GM21528 (cell line): ENCODE results near the gene UBE3A.
A peak's percentile ranks its signal among the peaks of the same experiment; 100 is the strongest.
"Not testable (repeated sequence)": the region's sequence is repeated elsewhere in the genome, so short reads cannot be mapped to it uniquely, and the experiment has no call there.

Source experiments
- ATAC-seq: cut with Tn5 transposase; IDR thresholded peaks from one replicate; pipeline ENCODE4 v1.9.1; 2021; ENCODE audit warnings: mild to moderate bottlenecking, moderate library complexity; ENCODE audit not compliant: unreplicated experiment, low FRiP score

The UBE3A gene

DNA sequence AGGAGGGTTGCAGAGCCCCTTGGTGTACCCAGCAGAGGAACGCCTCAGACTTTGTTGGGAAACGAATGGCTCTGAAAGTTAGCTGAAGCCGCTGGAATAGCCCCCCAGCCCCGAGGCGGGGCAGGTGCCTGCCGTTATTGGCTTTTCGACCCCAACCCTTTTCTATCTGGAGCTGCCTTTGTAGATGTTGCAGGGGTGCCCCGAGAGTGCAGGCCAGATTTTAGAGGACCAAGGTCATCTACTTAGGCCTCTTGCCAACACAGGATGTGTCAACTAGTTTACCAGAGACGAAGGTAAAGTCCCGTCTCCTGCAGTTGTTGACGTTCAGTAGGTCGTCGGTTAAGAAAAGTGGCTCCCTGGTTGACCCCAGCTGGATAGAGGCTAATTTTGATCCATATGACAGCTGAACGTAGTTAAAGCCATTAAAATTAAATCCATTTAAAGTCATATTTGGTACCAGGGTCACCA is 579 bp upstream of the UBE3A start:
- ATAC-seq: peak; percentile 8

DNA sequence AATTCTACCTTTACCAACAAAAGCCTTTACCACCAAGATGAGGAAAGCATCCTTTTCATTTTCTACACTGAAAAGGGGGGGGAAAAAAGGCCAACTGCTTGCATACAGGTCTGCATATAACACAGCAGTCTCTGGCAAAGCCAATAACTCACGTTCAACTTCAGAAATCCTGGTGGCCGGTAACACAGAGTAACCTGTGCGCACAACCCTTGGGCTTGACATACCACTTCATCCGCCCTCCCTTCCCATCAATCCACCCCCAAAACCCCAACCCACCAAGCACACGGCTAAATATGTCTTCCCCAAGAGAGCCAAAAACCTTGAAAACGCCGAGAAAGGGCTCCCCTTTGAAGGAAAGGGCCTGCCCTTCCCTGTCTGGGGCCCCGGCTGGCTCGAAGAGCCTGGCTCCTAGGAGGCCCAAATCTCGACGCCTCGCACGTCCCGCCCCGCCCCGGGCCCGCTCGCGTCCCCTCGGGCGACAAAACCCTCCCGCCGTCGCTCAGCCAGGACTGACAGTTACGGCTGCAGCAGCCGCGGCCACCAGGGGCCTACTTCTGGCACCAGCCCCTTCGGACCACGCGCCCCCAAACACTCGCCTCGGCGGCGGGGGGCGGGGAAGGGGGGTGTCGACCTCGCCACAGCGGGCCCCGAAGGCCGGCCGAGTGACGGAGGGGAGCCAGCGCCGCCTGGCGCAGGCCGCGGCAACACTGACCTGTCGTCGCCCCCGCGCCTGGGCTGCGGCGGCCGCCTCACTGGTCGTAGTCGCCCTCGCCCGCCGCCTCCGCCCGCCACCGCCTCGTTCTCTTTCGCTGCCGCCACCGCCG is 835 bp downstream of the UBE3A start:
- peak; percentile 53 for ATAC-seq

DNA sequence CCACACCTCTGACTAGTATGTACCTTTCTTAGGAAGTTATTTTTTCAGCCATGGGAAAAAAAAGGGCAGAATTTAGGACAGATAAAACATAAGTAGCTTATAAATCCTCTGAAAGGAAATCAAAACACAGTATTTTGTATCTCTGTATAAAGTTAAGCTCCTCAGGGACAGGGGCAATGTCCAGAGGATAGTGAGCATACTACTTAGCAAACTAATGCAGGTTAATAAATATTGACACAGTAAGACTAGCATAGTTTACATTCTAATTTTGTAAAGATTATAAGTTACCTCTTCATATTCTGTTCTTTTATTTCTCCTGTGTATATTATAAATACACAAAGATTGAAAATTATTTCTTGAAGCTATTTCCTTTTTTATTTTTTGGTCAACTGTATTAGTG is 2.1 kb downstream of the UBE3A start:
- ATAC-seq: no peak

DNA sequence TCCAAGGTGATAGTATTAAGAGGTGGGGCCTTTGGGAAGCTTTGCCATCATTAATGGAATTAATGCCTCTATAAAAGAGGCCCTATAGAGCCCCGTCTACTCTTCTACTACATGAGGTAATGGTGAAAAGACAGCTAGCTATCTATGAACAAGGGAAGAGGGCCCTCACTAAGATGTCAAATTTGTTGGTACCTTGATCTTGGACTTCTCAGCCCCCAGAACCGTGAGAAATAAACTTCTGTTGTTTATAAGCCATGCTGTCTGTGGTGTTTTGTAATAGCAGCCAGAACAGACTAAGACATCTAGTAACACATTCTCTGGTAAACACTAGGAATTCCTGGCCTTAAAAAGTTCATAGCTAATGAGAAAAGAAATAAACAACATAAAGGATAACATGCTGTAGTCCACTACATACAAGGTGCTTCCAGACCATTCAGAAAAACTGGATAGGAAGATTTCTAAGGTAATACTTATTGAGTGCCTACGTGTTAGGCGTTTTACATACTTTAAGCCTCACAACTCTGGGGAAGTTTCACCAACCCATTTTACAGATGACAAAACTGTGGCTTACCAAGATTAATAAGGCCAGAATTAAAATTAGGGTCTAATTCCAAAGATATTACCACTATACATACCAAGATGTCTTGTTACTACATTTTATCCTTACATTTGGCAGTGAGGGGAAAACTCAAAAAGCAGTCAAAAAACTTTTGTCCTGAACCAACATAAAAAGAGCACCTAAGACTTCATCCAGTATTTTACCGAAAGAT is 3.2 kb downstream of the UBE3A start:
- ATAC-seq: no peak

DNA sequence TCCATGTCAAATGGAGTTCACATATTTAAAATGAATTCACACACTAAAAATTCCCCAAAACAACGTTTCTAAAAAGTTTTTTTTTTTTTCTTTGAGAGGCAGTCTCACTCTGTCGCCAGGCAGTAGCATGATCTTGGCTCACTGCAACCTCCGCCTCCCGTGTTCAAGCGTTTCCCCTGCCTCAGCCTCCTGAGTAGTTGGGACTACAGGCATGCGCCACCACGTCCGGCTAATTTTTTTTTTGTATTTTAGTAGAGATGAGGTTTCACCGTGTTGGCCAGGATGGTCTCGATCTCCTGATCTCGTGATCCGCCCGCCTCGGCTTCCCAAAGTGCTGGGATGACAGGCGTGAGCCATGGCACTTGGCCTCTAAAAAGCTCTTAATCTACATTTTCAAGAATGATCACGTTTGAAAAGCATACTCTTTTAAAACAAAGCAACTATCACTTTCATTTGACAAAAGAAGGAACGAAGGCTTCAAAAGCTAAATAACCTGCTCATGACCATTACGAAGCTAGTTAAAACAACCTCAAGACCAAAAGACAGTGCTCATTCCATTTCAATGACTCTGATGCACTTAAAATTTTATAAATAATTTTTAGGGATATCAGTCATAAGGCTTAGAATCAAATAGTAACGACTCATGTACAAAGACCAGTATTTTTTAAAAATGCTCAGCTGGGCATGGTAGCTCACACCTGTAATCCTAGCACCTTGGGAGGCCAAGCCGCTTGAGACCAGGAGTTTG is 5.5 kb downstream of the UBE3A start:
- no peak for ATAC-seq

DNA sequence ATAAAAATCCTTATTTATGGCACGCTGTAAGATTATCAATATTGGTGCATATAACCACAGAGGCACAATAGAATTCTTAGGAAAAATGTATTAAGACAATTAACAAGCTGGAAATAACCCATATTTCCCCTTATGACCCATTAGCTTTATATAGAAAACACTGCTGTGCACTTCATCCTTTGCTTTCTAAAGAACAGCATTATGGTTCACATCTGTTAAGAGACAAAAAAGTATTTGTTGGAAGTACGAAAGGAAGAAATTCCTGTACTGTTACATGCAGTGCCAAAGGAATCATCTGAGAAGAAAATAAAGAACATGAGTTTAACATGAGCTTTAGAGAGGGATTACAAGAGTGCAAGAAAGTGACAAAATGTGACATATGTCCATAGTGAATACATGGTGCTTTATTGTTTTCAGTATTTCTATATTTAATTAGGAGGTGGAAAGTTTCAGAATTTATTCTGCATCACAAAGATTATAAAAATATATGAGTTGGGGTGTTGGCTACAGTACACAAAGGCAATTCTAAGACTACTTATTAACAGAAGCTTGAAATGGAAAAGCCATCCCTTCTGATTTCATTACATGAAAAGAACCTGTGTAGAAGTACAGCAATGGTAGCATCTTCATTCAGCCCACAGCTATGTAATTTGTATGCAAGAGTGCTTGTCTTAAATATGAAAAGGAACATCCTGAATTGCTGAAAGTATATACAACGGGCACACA is 6.8 kb downstream of the UBE3A start:
- ATAC-seq: no peak

DNA sequence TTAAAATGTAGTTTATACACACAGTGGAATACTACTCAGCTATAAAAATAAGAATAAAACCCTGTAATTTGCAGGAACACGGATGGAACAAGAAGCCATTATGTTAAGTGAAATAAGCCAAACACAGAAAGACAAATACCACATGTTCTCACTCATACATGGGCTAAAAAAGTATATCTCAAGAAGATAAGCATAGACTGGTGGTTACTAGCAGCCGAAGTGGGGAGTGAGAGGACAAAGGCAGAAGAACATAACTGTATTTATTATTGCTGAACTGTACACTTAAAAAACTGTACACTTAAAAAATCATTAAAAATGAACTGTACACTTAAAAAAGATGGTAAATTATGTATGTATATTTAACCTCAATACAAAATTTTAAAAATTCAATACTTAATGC is 11.0 kb downstream of the UBE3A start:
- ATAC-seq: no peak

DNA sequence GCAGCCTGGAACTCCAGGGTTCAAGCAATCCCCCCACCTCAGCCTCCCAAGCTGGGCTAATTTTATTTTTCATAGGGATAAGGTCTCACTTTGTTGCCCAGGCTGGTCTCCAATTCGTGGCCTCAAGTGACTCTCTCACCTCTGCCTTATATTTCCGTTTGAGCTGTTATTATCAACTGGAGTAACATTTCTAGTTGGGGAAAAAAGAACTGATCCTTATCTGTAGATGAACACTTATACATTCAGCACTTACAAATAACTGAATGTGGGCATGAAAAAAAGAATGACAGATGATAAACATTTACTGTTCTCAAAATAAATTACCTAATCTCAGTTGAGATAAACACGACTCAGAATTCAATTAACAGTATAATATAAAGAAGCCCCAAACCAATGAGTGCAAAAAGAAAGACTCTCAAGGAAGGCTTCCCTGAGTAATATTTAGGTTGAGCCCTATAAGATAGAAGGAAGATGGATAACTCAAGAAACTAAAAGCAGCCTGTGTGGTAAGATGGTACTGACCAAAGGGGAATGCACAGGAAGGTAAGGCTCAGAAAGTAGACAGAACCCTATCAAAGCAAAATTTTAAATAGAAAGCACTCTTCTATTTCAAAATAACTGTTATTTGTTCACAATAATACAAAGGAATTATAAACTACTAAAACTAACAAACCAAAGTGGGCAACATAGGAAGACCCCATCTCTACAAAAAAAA is 11.8 kb downstream of the UBE3A start:
- ATAC-seq: no peak

DNA sequence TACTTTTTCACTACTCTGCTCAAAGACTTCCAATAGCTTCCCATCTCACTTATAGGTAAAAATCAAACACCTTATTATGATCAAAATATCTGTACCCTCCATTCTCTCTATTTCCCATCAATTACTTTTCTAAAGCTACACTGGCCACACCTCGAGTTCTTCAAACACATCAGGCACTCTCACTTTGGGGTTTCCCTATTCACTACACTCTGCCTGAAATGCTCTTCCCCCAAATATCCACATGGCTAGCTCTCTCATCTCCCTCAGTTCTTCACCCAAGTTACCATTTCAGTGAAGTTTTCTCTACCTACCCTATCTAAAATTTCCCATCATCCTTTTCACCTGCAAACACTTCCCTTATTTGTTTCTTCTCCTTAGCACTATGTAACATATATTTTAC is 14.8 kb downstream of the UBE3A start:
- no peak for ATAC-seq

DNA sequence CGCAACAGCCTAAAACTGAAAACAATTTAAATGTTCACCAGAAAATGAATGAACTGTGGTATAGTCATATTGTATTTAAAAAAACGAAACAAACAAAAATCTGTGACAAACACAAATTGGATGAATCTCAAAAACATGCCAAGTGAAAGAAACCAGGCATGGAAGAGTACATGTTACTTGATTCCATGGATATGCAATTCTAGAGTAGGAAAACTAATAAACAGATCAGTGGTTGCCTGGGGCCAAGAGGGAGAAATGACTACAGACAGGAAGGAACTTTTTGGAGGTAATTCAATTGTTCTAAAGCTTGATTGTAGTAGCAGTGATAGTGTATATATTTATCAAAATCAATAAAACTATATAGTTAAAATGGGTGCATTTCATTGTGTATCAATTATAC is 16.8 kb downstream of the UBE3A start:
- no peak for ATAC-seq

DNA sequence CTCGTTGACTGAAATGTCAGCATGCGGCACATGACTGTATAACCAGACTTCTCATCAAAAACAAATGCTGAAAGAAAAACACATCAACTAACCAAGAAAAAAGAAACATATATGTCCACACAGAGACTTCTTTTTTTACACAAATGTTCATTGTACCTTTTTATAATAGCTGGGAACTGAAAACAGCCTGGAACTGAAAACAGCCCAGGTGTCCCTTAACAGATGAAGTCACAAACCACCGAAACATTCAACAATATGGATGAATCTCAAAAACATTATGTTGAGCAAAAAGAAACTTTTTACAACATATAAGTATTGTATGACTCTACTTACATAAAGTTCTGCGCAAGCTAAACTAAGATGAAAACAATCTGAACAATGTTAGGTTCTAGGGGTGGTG is 20.6 kb downstream of the UBE3A start:
- ATAC-seq: no peak

DNA sequence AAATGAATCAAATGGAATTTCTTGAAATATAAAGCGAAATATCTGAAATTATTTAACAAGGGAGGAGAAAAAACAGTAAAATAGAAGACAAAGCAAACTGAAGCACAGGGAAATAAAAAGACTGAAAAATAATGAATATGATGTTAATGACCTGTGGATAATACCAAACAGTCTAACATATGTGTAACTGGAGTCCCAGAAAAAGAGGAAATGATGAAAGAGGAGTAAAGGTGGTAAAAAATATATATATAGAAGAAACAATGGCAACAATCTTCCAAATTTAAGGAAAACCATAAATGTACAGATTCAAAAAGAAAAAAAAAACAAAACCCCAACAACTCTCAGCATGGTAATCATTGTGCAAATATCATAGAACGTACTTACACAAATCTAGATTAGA is 21.2 kb downstream of the UBE3A start:
- ATAC-seq: no peak

DNA sequence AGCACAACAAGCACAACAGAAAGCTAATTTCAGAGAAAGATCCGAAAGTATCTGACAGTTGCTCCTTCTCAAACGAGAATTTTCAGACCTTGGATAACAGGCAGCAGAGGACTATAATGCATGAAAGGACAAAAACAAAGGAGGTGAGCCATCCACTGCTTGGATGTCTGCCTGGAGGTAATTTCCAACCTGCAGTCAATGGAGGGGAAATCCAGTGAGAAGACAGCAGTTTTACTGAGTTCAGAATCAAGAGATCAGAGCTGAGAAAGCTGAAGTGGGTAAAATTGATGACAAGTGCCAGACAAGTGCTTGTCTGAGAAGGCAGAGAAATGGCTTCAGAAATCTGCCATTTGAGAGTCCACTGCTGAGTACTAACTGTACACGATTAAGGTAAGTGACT is 22.1 kb downstream of the UBE3A start:
- no peak for ATAC-seq

DNA sequence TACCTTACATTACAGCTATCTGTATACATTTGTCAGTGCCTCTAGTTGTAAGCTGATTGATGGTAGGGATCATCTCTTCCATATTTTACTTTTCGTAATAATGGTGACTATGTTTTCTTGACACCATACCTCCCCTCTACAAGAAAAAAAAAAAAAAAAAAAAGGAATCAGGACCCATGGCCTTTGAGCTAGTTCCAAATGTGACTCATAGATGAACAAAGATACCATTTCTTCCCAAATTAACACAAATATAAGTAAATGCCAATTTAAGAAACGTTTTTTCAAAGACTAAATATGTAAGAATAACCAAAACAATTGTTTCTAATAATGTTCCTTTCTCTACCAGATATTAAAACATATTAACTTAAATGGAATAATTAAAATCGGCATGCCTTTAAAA is 23.1 kb downstream of the UBE3A start:
- no peak for ATAC-seq

DNA sequence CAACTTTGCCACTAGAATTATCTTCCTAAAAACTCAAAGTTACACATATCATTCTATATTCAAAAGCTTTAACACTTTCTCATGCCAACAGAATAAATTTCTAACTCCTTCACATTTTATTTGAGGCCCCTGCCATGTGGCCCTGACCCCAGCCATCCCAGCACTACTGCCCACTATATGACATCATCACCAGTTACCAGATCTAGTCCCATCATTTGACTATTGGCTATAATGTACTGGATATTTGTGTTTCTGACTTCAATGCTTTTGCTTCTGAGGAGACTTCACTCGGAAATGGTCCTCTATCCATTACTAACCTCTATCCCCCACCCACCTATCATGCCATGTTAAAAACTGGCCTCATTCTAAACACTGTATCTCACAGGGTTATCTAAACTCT is 23.6 kb downstream of the UBE3A start:
- no peak for ATAC-seq

DNA sequence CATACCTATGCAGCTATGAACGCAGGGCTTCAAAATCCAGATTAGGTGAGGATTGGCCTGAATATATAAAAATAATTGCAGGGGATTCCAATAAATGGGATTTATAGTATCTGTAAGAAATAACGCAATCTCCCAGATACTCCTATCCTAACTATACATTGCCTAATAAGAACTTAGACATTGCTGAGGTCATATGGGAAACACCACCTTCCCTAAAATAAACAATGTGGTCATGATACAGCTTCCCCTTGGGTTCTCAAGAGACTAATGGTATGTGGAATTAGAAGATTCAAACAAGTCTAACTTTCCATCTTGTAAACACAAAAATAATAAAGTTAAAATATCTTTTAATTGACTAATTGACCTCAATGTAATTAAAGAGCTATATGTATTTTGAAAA is 28.2 kb downstream of the UBE3A start:
- ATAC-seq: no peak

DNA sequence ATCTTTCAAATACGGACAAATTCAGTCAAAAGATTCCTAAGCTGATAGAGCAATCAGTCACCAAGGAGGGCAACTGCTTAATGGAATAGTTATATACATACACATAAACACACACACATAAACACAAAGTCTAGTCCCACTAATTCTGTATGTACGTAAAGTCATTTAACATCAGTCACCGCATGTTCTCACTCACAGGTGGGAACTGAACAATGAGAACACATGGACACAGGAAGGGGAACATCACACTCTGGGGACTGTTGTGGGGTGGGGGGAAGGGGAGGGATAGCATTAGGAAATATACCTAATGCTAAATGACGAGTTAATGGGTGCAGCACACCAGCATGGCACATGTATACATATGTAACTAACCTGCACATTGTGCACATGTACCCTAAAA is 29.1 kb downstream of the UBE3A start:
- ATAC-seq: not testable (repeated sequence)

DNA sequence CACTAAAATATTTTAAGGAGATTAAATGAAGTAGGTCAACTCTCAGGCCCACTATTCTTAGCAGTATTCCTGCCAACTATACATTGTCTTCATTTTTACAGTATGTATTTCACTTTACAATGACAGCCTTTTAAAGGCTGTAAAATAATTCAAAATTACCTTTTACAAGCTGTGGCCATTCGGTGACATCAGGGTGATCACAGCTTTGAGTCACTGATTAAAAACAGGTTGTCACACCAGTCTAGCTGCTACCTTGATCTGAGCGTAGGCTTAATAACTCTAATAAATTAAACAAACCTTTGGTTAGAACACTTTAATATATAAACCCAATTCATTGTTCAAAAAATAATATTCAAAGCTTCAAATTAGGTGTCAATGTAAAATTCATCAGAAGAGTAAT is 29.9 kb downstream of the UBE3A start:
- ATAC-seq: no peak

DNA sequence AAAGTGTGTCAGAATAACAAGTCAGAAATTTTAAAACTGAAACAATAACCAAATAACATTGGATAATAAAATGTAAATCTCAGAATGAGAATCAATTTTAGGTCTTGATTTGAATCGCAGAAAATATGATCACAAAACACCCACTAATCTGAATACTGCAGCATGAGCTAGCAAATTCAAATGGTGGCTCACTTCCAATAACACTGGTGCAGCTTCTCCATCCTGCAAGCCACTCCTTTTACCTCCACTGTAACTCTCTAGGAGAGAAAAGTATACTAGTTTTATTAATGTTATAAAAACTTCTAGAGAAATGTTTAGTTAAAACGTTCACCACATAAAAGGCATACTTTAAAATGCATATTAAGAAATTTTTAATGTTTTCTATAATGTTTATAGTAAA is 30.4 kb downstream of the UBE3A start:
- no peak for ATAC-seq

DNA sequence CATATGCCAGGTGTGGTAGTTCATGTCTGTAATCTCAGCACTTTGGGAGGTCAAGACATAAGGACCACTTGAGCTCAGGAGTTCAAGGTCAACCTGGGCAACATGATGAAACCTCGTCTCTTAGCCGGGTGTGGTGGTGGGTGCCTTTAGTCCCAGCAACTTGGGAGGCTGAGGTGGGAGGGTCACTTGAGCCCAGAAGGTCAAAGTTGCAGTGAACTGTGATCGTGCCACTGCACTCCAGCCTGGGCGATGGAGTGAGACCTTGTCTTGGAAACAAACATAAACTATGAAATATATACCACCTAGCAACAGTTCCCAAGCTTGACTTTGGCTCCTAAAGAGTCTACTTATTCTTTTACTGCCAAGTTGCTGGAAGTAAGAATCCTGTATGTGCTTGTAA is 30.9 kb downstream of the UBE3A start:
- ATAC-seq: no peak
